GM23338 (cell line): ENCODE data around the gene DGKG. TPM values are rescaled to one million over a fixed set of nuclear protein-coding genes. Genes with fewer than 3 reads are reported as not detected.

ENCODE experiments used
- ATAC-seq: fragments of 200-7000 bp; cut with Tn5 transposase; 3 replicates; pipeline ENCODE4 v1.9.1; 2020
- DNase-seq: peaks from one replicate; pipeline ENCODE4 v3.0.0-alpha.2; 2015; ENCODE audit warnings: low spot score
- H2AFZ ChIP-seq: fragments of 200-600 bp; sonication (generic); 2 replicates; pipeline ENCODE4 v1.8.0; 2016; ENCODE audit warnings: antibody characterized with exemption, mild to moderate bottlenecking, moderate library complexity
- H3F3A ChIP-seq: fragments of 200-600 bp; sonication (generic); replicated peaks from 2 replicates; pipeline ENCODE4 v1.8.0; 2017; ENCODE audit warnings: antibody characterized with exemption, mixed run types, low read depth
- H3K27ac ChIP-seq: fragments of 200-600 bp; sonication (generic); 2 replicates; pipeline ENCODE4 v1.6.1; 2016; ENCODE audit warnings: low read depth
- H3K27me3 ChIP-seq: fragments of 200-600 bp; sonication (generic); 2 replicates; pipeline ENCODE4 v1.8.0; 2016; ENCODE audit warnings: mild to moderate bottlenecking, mixed run types, moderate library complexity; ENCODE audit not compliant: insufficient read depth
- H3K36me3 ChIP-seq: fragments of 200-600 bp; sonication (generic); 2 replicates; pipeline ENCODE4 v1.8.0; 2016; ENCODE audit warnings: mild to moderate bottlenecking; ENCODE audit not compliant: insufficient read depth
- H3K4me1 ChIP-seq: fragments of 200-600 bp; sonication (generic); 2 replicates; pipeline ENCODE4 v1.8.0; 2016; ENCODE audit warnings: mild to moderate bottlenecking, moderate library complexity; ENCODE audit not compliant: insufficient read depth
- H3K4me2 ChIP-seq: fragments of 200-600 bp; sonication (generic); 2 replicates; pipeline ENCODE4 v1.7.1; 2017; ENCODE audit warnings: mixed run types
- H3K4me3 ChIP-seq: fragments of 200-600 bp; sonication (generic); 2 replicates; pipeline ENCODE4 v1.6.1; 2016; ENCODE audit warnings: mixed run types
- H3K79me2 ChIP-seq: fragments of 200-600 bp; sonication (generic); replicated peaks from 2 replicates; pipeline ENCODE4 v1.8.0; 2017; ENCODE audit warnings: mild to moderate bottlenecking; ENCODE audit not compliant: insufficient read depth
- H3K9me2 ChIP-seq: fragments of 200-600 bp; sonication (generic); 2 replicates; pipeline ENCODE4 v1.8.0; 2017; ENCODE audit not compliant: insufficient read depth
- H4K20me1 ChIP-seq: fragments of 200-600 bp; sonication (generic); replicated peaks from 2 replicates; pipeline ENCODE4 v1.8.0; 2017; ENCODE audit warnings: mild to moderate bottlenecking; ENCODE audit not compliant: insufficient read depth
- H3K27ac Mint-ChIP-seq: 2 replicates; pipeline ENCODE4 v1.8.0; 2020; ENCODE audit warnings: inconsistent platforms, mild to moderate bottlenecking, moderate library complexity, mixed read lengths
- H3K27me3 Mint-ChIP-seq: 3 replicates; pipeline ENCODE4 v1.8.0; 2022; ENCODE audit warnings: low read depth, mild to moderate bottlenecking, moderate library complexity, mixed read lengths, inconsistent platforms; ENCODE audit not compliant: insufficient read depth, poor library complexity
- H3K36me3 Mint-ChIP-seq: 3 replicates; pipeline ENCODE4 v1.8.0; 2021; ENCODE audit warnings: low read depth, mild to moderate bottlenecking, inconsistent platforms, moderate library complexity, mixed read lengths
- H3K4me1 Mint-ChIP-seq: 3 replicates; pipeline ENCODE4 v1.8.0; 2020; ENCODE audit warnings: mild to moderate bottlenecking, inconsistent platforms, mixed read lengths
- H3K4me3 Mint-ChIP-seq: 3 replicates; pipeline ENCODE4 v1.8.0; 2021; ENCODE audit warnings: moderate library complexity, mild to moderate bottlenecking, inconsistent platforms, mixed read lengths
- H3K9me3 Mint-ChIP-seq: 3 replicates; pipeline ENCODE4 v1.8.0; 2020; ENCODE audit warnings: moderate library complexity, mild to moderate bottlenecking, inconsistent platforms, mixed read lengths
- CREB1 ChIP-seq: fragments of 250-450 bp; sonication (Bioruptor Pico); IDR thresholded peaks from 2 replicates; pipeline ENCODE4 v1.5.0; 2020; ENCODE audit warnings: low read depth, mild to moderate bottlenecking, moderate library complexity
- EZH2 ChIP-seq: fragments of 200-600 bp; sonication (generic); IDR thresholded peaks from one replicate; pipeline ENCODE4 v1.8.0; 2017; ENCODE audit warnings: antibody characterized with exemption, mild to moderate bottlenecking, low read depth; ENCODE audit not compliant: unreplicated experiment
- EZH2phosphoT487 ChIP-seq: fragments of 200-600 bp; sonication (generic); IDR thresholded peaks from one replicate; pipeline ENCODE4 v1.8.1; 2018; ENCODE audit warnings: antibody characterized with exemption; ENCODE audit not compliant: unreplicated experiment
- JUNB ChIP-seq: IDR thresholded peaks from one replicate; pipeline ENCODE4 v1.6.1; 2016; ENCODE audit warnings: antibody characterized with exemption; ENCODE audit not compliant: unreplicated experiment
- NANOG ChIP-seq: IDR thresholded peaks from 2 replicates; pipeline ENCODE4 v1.6.1; 2016; ENCODE audit warnings: antibody characterized with exemption, borderline replicate concordance
- POLR2AphosphoS5 ChIP-seq: IDR thresholded peaks from 2 replicates; pipeline ENCODE4 v1.6.1; 2016; ENCODE audit warnings: antibody characterized with exemption, low read depth
- STAT1 ChIP-seq: IDR thresholded peaks from one replicate; pipeline ENCODE4 v1.6.1; 2016; ENCODE audit warnings: antibody characterized with exemption; ENCODE audit not compliant: unreplicated experiment
- ZNF114 ChIP-seq: fragments of 250-450 bp; sonication (Bioruptor Pico); IDR thresholded peaks from 2 replicates; pipeline ENCODE4 v1.5.0; 2020; ENCODE audit warnings: mild to moderate bottlenecking, moderate library complexity
- ZNF331 ChIP-seq: fragments of 250-450 bp; sonication (Bioruptor Pico); IDR thresholded peaks from 2 replicates; pipeline ENCODE4 v1.5.0; 2020; ENCODE audit warnings: low read depth, mild to moderate bottlenecking, moderate library complexity
- polyA plus RNA-seq: library from polyadenylated mRNA; unstranded; fragments of >200 nt; fragmentation: Nextera tagmentation; extraction: Ambion mirVana; gene quantifications from 2 replicates; pipeline ENCODE4 v1.2.1, GENCODE V29; 2016
- total RNA-seq: library from RNA; depleted of rRNA; stranded (reverse); fragments of >200 nt; shearing (Covaris generic); gene quantifications from 2 replicates; pipeline ENCODE4 v1.2.3, GENCODE V29; 2014
- TF ChIP-seq, protein P1 (sequence below), 2 experiments: fragments of 200-600 bp in 1 of 2; sonication (generic) in 1 of 2; conservative IDR thresholded peaks; 2 replicates each; pipeline versions ENCODE4 v1.5.1 to v1.6.1; 2016 to 2017; ENCODE audit warnings: antibody characterized with exemption in 2 of 2, low read depth in 2 of 2, mild to moderate bottlenecking in 2 of 2, moderate library complexity in 1 of 2
- TF ChIP-seq, protein P2 (sequence below): fragments of 250-450 bp; sonication (Bioruptor Pico); IDR thresholded peaks from 2 replicates; pipeline ENCODE4 v1.5.0; 2020; ENCODE audit warnings: mild to moderate bottlenecking, moderate library complexity
- TF ChIP-seq, protein P3 (sequence below): IDR thresholded peaks from one replicate; pipeline ENCODE4 v1.6.1; 2018; ENCODE audit warnings: antibody characterized with exemption; ENCODE audit not compliant: unreplicated experiment
- TF ChIP-seq, protein P4 (sequence below): IDR thresholded peaks from 2 replicates; pipeline ENCODE4 v1.6.1; 2016; ENCODE audit warnings: antibody characterized with exemption

Gene DGKG
- total and polyA plus RNA-seq, 2 experiments from 2014 or later = 0.14 to 0.31 TPM

DNA sequence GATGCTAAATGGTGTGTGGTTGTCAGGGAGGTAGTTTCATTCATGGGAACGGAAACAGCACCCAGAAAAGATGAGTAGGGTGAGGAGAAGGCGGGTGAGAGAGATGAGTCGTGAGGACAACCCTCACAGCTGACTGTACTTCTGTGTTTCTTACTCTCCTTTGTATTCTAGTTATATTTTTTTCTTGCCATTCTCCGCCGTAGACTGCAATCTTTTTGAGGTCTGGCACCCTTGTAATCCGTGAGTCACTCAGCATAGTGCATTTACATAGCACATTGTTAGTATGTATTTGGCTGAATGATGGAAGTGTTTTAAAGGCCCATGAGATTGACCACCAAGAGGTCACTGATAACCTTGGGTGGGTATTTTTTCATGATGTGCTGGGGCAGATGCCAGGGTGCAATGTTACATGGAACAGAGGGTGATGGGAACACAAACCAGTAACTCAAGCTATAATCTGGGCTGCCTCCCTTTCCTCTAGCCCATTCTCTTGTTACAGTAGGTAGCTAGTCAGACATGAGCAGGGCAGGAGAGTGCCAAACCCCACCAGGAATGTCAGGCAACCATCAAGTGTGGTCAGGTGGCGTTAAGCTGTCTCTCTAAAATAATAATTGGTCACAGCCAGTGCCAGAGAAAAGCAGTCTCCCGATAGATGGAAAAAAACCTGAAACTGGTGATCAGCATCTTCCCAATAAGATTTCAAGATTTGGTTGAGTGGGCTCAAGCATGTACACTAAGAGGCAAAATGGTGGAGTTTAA is 18.8 kb upstream of the DGKG start:
- Histone ChIP-seq H3K4me3 (no peak overlapping the region), H3K4me1 (0 out of 2 replicates have a peak, but pooled peaks cover 5% of the 10 kb centered on the region), H3K27me3 (no peaks in the 10 kb centered on the region), H2AFZ (no peak overlapping the region; the same call in 1 of the 2 replicates), H3K4me2 (no peak overlapping the region), H4K20me1 (no peaks in the 10 kb centered on the region), H3K79me2 (no peaks in the 10 kb centered on the region), H3K36me3 (no peaks in the 10 kb centered on the region), H3F3A (no peaks in the 10 kb centered on the region), H3K9me2 (0 out of 2 replicates have a peak, but pooled peaks cover 8% of the 10 kb centered on the region), H3K27ac (no peak overlapping the region)
- ATAC-seq (no peak), DNase-seq (no peak)
- H3K4me1 Mint-ChIP-seq = peaks cover 11% of the 10 kb centered on the region
- peaks cover 5% of the 10 kb centered on the region for H3K27me3 Mint-ChIP-seq
- H3K36me3 Mint-ChIP-seq = no peaks in the 10 kb centered on the region
- peaks cover 6% of the 10 kb centered on the region for H3K9me3 Mint-ChIP-seq
- no peak overlapping the region for H3K4me3 Mint-ChIP-seq
- TF ChIP-seq, protein P1, sequence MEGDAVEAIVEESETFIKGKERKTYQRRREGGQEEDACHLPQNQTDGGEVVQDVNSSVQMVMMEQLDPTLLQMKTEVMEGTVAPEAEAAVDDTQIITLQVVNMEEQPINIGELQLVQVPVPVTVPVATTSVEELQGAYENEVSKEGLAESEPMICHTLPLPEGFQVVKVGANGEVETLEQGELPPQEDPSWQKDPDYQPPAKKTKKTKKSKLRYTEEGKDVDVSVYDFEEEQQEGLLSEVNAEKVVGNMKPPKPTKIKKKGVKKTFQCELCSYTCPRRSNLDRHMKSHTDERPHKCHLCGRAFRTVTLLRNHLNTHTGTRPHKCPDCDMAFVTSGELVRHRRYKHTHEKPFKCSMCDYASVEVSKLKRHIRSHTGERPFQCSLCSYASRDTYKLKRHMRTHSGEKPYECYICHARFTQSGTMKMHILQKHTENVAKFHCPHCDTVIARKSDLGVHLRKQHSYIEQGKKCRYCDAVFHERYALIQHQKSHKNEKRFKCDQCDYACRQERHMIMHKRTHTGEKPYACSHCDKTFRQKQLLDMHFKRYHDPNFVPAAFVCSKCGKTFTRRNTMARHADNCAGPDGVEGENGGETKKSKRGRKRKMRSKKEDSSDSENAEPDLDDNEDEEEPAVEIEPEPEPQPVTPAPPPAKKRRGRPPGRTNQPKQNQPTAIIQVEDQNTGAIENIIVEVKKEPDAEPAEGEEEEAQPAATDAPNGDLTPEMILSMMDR (conservative IDR thresholded peaks at IDR 0.05; ENCODE audit: low read depth in 2 of 2) = no peak
- TF ChIP-seq JUNB = no peak
- TF ChIP-seq POLR2AphosphoS5 = no peak
- TF ChIP-seq EZH2 = no peak
- TF ChIP-seq CREB1 (CRISPR knock-in tag) = no peak
- no peak for TF ChIP-seq EZH2phosphoT487
- no peak for TF ChIP-seq STAT1
- TF ChIP-seq ZNF114 (CRISPR knock-in tag) = no peak
- no peak for TF ChIP-seq NANOG
- no peak for TF ChIP-seq ZNF331
- TF ChIP-seq, protein P2, sequence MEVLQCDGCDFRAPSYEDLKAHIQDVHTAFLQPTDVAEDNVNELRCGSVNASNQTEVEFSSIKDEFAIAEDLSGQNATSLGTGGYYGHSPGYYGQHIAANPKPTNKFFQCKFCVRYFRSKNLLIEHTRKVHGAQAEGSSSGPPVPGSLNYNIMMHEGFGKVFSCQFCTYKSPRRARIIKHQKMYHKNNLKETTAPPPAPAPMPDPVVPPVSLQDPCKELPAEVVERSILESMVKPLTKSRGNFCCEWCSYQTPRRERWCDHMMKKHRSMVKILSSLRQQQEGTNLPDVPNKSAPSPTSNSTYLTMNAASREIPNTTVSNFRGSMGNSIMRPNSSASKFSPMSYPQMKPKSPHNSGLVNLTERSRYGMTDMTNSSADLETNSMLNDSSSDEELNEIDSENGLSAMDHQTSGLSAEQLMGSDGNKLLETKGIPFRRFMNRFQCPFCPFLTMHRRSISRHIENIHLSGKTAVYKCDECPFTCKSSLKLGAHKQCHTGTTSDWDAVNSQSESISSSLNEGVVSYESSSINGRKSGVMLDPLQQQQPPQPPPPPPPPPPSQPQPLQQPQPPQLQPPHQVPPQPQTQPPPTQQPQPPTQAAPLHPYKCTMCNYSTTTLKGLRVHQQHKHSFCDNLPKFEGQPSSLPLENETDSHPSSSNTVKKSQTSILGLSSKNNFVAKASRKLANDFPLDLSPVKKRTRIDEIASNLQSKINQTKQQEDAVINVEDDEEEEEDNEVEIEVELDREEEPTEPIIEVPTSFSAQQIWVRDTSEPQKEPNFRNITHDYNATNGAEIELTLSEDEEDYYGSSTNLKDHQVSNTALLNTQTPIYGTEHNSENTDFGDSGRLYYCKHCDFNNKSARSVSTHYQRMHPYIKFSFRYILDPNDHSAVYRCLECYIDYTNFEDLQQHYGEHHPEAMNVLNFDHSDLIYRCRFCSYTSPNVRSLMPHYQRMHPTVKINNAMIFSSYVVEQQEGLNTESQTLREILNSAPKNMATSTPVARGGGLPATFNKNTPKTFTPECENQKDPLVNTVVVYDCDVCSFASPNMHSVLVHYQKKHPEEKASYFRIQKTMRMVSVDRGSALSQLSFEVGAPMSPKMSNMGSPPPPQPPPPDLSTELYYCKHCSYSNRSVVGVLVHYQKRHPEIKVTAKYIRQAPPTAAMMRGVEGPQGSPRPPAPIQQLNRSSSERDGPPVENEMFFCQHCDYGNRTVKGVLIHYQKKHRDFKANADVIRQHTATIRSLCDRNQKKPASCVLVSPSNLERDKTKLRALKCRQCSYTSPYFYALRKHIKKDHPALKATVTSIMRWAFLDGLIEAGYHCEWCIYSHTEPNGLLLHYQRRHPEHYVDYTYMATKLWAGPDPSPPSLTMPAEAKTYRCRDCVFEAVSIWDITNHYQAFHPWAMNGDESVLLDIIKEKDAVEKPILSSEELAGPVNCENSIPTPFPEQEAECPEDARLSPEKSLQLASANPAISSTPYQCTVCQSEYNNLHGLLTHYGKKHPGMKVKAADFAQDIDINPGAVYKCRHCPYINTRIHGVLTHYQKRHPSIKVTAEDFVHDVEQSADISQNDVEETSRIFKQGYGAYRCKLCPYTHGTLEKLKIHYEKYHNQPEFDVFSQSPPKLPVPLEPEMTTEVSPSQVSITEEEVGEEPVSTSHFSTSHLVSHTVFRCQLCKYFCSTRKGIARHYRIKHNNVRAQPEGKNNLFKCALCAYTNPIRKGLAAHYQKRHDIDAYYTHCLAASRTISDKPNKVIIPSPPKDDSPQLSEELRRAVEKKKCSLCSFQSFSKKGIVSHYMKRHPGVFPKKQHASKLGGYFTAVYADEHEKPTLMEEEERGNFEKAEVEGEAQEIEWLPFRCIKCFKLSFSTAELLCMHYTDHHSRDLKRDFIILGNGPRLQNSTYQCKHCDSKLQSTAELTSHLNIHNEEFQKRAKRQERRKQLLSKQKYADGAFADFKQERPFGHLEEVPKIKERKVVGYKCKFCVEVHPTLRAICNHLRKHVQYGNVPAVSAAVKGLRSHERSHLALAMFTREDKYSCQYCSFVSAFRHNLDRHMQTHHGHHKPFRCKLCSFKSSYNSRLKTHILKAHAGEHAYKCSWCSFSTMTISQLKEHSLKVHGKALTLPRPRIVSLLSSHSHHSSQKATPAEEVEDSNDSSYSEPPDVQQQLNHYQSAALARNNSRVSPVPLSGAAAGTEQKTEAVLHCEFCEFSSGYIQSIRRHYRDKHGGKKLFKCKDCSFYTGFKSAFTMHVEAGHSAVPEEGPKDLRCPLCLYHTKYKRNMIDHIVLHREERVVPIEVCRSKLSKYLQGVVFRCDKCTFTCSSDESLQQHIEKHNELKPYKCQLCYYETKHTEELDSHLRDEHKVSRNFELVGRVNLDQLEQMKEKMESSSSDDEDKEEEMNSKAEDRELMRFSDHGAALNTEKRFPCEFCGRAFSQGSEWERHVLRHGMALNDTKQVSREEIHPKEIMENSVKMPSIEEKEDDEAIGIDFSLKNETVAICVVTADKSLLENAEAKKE (CRISPR knock-in tag) = no peak
- TF ChIP-seq, protein P3, sequence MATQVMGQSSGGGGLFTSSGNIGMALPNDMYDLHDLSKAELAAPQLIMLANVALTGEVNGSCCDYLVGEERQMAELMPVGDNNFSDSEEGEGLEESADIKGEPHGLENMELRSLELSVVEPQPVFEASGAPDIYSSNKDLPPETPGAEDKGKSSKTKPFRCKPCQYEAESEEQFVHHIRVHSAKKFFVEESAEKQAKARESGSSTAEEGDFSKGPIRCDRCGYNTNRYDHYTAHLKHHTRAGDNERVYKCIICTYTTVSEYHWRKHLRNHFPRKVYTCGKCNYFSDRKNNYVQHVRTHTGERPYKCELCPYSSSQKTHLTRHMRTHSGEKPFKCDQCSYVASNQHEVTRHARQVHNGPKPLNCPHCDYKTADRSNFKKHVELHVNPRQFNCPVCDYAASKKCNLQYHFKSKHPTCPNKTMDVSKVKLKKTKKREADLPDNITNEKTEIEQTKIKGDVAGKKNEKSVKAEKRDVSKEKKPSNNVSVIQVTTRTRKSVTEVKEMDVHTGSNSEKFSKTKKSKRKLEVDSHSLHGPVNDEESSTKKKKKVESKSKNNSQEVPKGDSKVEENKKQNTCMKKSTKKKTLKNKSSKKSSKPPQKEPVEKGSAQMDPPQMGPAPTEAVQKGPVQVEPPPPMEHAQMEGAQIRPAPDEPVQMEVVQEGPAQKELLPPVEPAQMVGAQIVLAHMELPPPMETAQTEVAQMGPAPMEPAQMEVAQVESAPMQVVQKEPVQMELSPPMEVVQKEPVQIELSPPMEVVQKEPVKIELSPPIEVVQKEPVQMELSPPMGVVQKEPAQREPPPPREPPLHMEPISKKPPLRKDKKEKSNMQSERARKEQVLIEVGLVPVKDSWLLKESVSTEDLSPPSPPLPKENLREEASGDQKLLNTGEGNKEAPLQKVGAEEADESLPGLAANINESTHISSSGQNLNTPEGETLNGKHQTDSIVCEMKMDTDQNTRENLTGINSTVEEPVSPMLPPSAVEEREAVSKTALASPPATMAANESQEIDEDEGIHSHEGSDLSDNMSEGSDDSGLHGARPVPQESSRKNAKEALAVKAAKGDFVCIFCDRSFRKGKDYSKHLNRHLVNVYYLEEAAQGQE = no peak
- TF ChIP-seq, protein P4, sequence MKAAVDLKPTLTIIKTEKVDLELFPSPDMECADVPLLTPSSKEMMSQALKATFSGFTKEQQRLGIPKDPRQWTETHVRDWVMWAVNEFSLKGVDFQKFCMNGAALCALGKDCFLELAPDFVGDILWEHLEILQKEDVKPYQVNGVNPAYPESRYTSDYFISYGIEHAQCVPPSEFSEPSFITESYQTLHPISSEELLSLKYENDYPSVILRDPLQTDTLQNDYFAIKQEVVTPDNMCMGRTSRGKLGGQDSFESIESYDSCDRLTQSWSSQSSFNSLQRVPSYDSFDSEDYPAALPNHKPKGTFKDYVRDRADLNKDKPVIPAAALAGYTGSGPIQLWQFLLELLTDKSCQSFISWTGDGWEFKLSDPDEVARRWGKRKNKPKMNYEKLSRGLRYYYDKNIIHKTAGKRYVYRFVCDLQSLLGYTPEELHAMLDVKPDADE = no peak
- H3K27ac Mint-ChIP-seq = no peak overlapping the region
